K562 (cell line): Measurements from ENCODE around the gene NMRK1. TPM values are rescaled to one million over a fixed set of nuclear protein-coding genes. Genes with fewer than 3 reads are reported as not detected.

Source experiments
- ATAC-seq: fragments of 200-7000 bp; cut with Tn5 transposase; 3 replicates; pipeline ENCODE4 v1.9.1; 2020; ENCODE audit warnings: moderate library complexity
- BruUV-seq: library from RNA; stranded (reverse); fragments of 400-500 nt; replicated peaks from 2 replicates; lab custom pipeline; 2021; lab: Mats Ljungman, UMichigan
- CTCF ChIA-PET: fragments of 300-600 bp; formaldehyde crosslinking; extraction: SDS; loops from one replicate; lab custom pipeline; 2021; ENCODE audit warnings: low intra/inter-chr PET ratio; lab: Yijun Ruan, JAX
- POLR2A ChIA-PET: fragments of 300-600, 350-650 bp; sonication (Branson Sonifier 250); formaldehyde crosslinking; extraction: SDS; loops from one replicate; lab custom pipeline; 2021; ENCODE audit warnings: antibody characterized with exemption, inconsistent platforms; lab: Yijun Ruan, JAX
- DNase-seq, 4 experiments: peaks; one replicate each; pipeline versions ENCODE4 v3.0.0 to v3.0.0-alpha.2; 2011 to 2018; ENCODE audit warnings: low spot score in 3 of 4, mixed read lengths in 3 of 4; ENCODE audit errors: extremely low read depth in 1 of 4
- FAIRE-seq: peaks from 2 replicates; lab custom pipeline; 2011; peaks lifted over from hg19 to GRCh38; lab: Jason Lieb, UNC
- H2AFZ ChIP-seq: 2 replicates; pipeline ENCODE4 v1.6.0; 2011; ENCODE audit warnings: low read depth, low read length, control low read depth, inconsistent platforms
- H3K27ac ChIP-seq: fragments of 200-600 bp; 3 replicates; pipeline ENCODE4 v1.8.0; 2011; ENCODE audit warnings: low read depth, mild to moderate bottlenecking, control low read depth, inconsistent platforms, low read length, moderate library complexity, mixed read lengths; ENCODE audit errors: extremely low read depth
- H3K27me3 ChIP-seq, 2 experiments: fragments of 300-600 bp in 1 of 2; 2 replicates in 1 of 2; 3 replicates in 1 of 2; pipeline versions ENCODE4 v1.6.0 to v1.8.0; 2011; ENCODE audit warnings: inconsistent platforms in 2 of 2, low read length in 2 of 2, mild to moderate bottlenecking in 1 of 2, mixed read lengths in 1 of 2, moderate library complexity in 1 of 2; ENCODE audit not compliant: control insufficient read depth in 2 of 2, insufficient read depth in 2 of 2
- H3K36me3 ChIP-seq: fragments of 300-600 bp; 3 replicates; pipeline ENCODE4 v1.8.0; 2011; ENCODE audit warnings: mild to moderate bottlenecking, low read length, inconsistent platforms; ENCODE audit not compliant: control insufficient read depth, insufficient read depth
- H3K4me1 ChIP-seq, 2 experiments: fragments of 200-600 bp in 1 of 2; replicated peaks in 1 of 2; 2 replicates in 1 of 2; 3 replicates in 1 of 2; pipeline versions ENCODE4 v1.5.1 to v1.8.0; 2011; ENCODE audit warnings: inconsistent platforms in 2 of 2, low read length in 2 of 2, mild to moderate bottlenecking in 1 of 2, mixed read lengths in 1 of 2, moderate library complexity in 1 of 2; ENCODE audit not compliant: control insufficient read depth in 2 of 2, insufficient read depth in 2 of 2
- H3K4me2 ChIP-seq: 2 replicates; pipeline ENCODE4 v1.6.1; 2011; ENCODE audit warnings: low read length, control low read depth, inconsistent platforms, mixed read lengths; ENCODE audit not compliant: insufficient read depth
- H3K4me3 ChIP-seq: fragments of 200-600 bp; sonication (generic), shearing (Covaris generic); 2 replicates; pipeline ENCODE4 v1.5.1; 2016; ENCODE audit warnings: control low read depth, inconsistent platforms
- H3K79me2 ChIP-seq: fragments of 200-600 bp; 3 replicates; pipeline ENCODE4 v1.8.0; 2011; ENCODE audit warnings: low read length, inconsistent platforms; ENCODE audit not compliant: control insufficient read depth, insufficient read depth
- H3K9ac ChIP-seq, 2 experiments: 2 replicates each; pipeline versions ENCODE4 v1.6.0 to v1.6.1; 2011; ENCODE audit warnings: low read depth in 2 of 2, low read length in 2 of 2, control low read depth in 1 of 2, inconsistent platforms in 1 of 2, mild to moderate bottlenecking in 1 of 2, mixed read lengths in 1 of 2; ENCODE audit not compliant: insufficient read depth in 1 of 2
- H3K9me1 ChIP-seq: one replicate; pipeline ENCODE4 v1.6.0; 2011; ENCODE audit warnings: inconsistent platforms, mild to moderate bottlenecking, low read length, moderate library complexity; ENCODE audit not compliant: control insufficient read depth, insufficient read depth
- H3K9me3 ChIP-seq: replicated peaks from 2 replicates; pipeline ENCODE4 v1.5.1; 2011; ENCODE audit warnings: low read depth, low read length, inconsistent platforms; ENCODE audit not compliant: control insufficient read depth, insufficient read depth
- H4K20me1 ChIP-seq: replicated peaks from 2 replicates; pipeline ENCODE4 v1.6.1; 2011; ENCODE audit warnings: low read length, inconsistent platforms, mixed read lengths; ENCODE audit not compliant: control insufficient read depth, insufficient read depth
- CREM ChIP-seq: IDR thresholded peaks from 2 replicates; pipeline ENCODE4 v1.6.1; 2014; ENCODE audit warnings: antibody characterized with exemption, low read depth
- FOXJ3 ChIP-seq: sonication (generic); formaldehyde crosslinking; IDR thresholded peaks from 2 replicates; pipeline ENCODE4 v1.4.0; 2020; ENCODE audit warnings: mild to moderate bottlenecking, missing genetic modification reagents
- NFYB ChIP-seq: IDR thresholded peaks from 2 replicates; pipeline ENCODE4 v1.6.1; 2011; ENCODE audit warnings: mild to moderate bottlenecking, moderate library complexity; ENCODE audit not compliant: insufficient read length; ENCODE audit errors: extremely low read depth
- PHF21A ChIP-seq: fragments of 450-650 bp; IDR thresholded peaks from 2 replicates; pipeline ENCODE4 v1.6.1; 2017; ENCODE audit warnings: low read depth, borderline replicate concordance
- SAFB2 ChIP-seq: fragments of 200-400 bp; formaldehyde crosslinking; IDR thresholded peaks from 2 replicates; pipeline ENCODE4 v1.6.1; 2018; ENCODE audit warnings: borderline replicate concordance, low read length, low read depth, moderate library complexity; ENCODE audit not compliant: severe bottlenecking
- SMAD1 ChIP-seq: fragments of 150-350 bp; IDR thresholded peaks from 2 replicates; pipeline ENCODE4 v1.6.1; 2014; ENCODE audit warnings: low read length, low read depth; ENCODE audit not compliant: partially characterized antibody
- TAF1 ChIP-seq: IDR thresholded peaks from 2 replicates; pipeline ENCODE4 v1.6.1; 2011; ENCODE audit warnings: mild to moderate bottlenecking, low read length, moderate library complexity; ENCODE audit not compliant: insufficient read depth, control insufficient read depth, severe bottlenecking; ENCODE audit errors: extremely low read depth
- TCF15 ChIP-seq: fragments of 250-450 bp; sonication (Bioruptor Pico); IDR thresholded peaks from 2 replicates; pipeline ENCODE4 v1.8.0; 2022; ENCODE audit warnings: moderate library complexity, mild to moderate bottlenecking, inconsistent platforms
- TFAP4 ChIP-seq: sonication (generic); formaldehyde crosslinking; IDR thresholded peaks from 2 replicates; pipeline ENCODE4 v1.8.0; 2022; ENCODE audit warnings: missing genetic modification reagents, mild to moderate bottlenecking, moderate library complexity, borderline replicate concordance
- TFE3 ChIP-seq: fragments of 450-650 bp; formaldehyde crosslinking; IDR thresholded peaks from 2 replicates; pipeline ENCODE4 v1.4.0; 2020; ENCODE audit warnings: mild to moderate bottlenecking, mixed read lengths
- WGBS: fragments of 100-300 bp; shearing (Covaris generic); methylation state at CpG from one replicate; pipeline ENCODE4 v1.1.6; 2016; ENCODE audit warnings: low coverage, mixed read lengths; ENCODE audit not compliant: insufficient coverage; ENCODE audit errors: missing lambda C conversion rate; 5-methylcytosine and 5-hydroxymethylcytosine counted together
- in situ Hi-C: fragments of 300-500 bp; cut with MboI; formaldehyde crosslinking; loops from 4 replicates; pipeline ENCODE4 v1.15.0; 2018; ENCODE audit warnings: inconsistent platforms, mixed read lengths
- intact Hi-C: fragments of 100-400 bp; cut with micrococcal nuclease; formaldehyde crosslinking; loops from 2 replicates; pipeline ENCODE4 v1.14.2; 2022
- polyA plus RNA-seq, 8 experiments: library from polyadenylated mRNA; depleted of rRNA in 4 of 8; stranded (reverse) in 5 of 8; unstranded in 3 of 8; fragments of >200 nt; fragmentation: Nextera tagmentation in 2 of 8; fragmentation: Illumina TruSeq in 1 of 8; extraction: Ambion mirVana in 2 of 8; extraction: Trizol in 1 of 8; gene quantifications; 2 replicates each; pipeline versions ENCODE4 v1.2.1 to v1.2.3, GENCODE V29; 2011 to 2014; ENCODE audit warnings: inconsistent platforms in 1 of 8, missing spikeins in 1 of 8
- total RNA-seq, 7 experiments: library from RNA; depleted of rRNA in 6 of 7; stranded (reverse); fragments of >200 nt in 6 of 7; fragmentation: Illumina TruSeq in 2 of 7; extraction: Trizol in 2 of 7; gene quantifications; 2 replicates each; pipeline versions ENCODE4 v1.2.1 to v1.2.3, GENCODE V29; 2011 to 2021; ENCODE audit warnings: low replicate concordance in 1 of 7
- TF ChIP-seq, protein P1 (sequence below): fragments of 250-450 bp; sonication (Bioruptor Pico); IDR thresholded peaks from 2 replicates; pipeline ENCODE4 v1.4.0; 2020
- TF ChIP-seq, protein P2 (sequence below): fragments of 450-650 bp; IDR thresholded peaks from 2 replicates; pipeline ENCODE4 v1.6.1; 2018; ENCODE audit warnings: mild to moderate bottlenecking, low read depth; ENCODE audit not compliant: partially characterized antibody
- TF ChIP-seq, protein P3 (sequence below): fragments of 150-350 bp; conservative IDR thresholded peaks from 2 replicates; pipeline ENCODE4 v1.6.1; 2014; ENCODE audit warnings: low read length

The NMRK1 gene
- total and polyA plus RNA-seq, 9 of the 15 experiments (the other 6 are each of a cell fraction or from before 2014, with no cell fraction given): 1.1 to 3.5 (median 1.7) TPM

DNA sequence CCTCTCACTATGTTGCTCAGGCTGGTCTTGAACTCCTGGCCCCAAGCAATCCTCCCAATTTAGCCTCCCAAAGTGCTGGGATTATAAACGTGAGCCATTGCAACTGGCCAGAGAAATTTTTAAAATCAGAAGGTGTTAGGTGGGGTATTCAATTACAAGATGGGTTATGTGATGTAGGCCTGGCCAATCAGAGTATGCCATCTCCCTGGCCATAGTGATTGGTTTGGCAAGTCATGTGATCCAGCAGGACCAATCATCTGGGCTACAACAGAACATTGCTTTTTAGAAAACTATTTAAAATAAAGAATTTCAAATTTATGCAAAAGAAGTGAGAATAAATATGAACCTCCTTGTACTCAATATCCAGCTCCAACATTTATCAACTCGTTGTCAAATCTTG lies 22.4 kb downstream of the NMRK1 start:
- ChIA-PET CTCF (no interaction called here), POLR2A (interaction anchor here (0.6 kb wide), 2 partner anchors 10 to 182 kb away, joined by 3 read pairs; no protein-coding TSS in a partner anchor)
- 0% methylated on average over 2 of the region's 2 CpGs for WGBS
- Histone ChIP-seq H3K4me2 (no peak overlapping the region), H3K27me3 (no peaks in the 10 kb centered on the region), H3K79me2 (no peaks in the 10 kb centered on the region), H4K20me1 (no peaks in the 10 kb centered on the region), H3K9me3 (no peaks in the 10 kb centered on the region), H3K27ac (no peak overlapping the region), H3K9ac (no peak overlapping the region), H3K9me1 (no peaks in the 10 kb centered on the region), H3K4me1 (peaks cover 0 to 2% of the 10 kb centered on the region in 2 experiments; a peak in 2 of 5 replicates), H3K4me3 (no peak overlapping the region), H3K36me3 (no peaks in the 10 kb centered on the region), H2AFZ (no peak overlapping the region)
- intact Hi-C loops: no loop called here
- DNase-seq: peak in 3 of 4 experiments; percentile 21 to 28 (median 23)
- in situ Hi-C loops: no loop called here
- BruUV-seq: no TSS peak
- FAIRE-seq: no peak
- ATAC-seq: peak; percentile 51; the same call in 1 of the 3 replicates
- TF ChIP-seq, protein P1, sequence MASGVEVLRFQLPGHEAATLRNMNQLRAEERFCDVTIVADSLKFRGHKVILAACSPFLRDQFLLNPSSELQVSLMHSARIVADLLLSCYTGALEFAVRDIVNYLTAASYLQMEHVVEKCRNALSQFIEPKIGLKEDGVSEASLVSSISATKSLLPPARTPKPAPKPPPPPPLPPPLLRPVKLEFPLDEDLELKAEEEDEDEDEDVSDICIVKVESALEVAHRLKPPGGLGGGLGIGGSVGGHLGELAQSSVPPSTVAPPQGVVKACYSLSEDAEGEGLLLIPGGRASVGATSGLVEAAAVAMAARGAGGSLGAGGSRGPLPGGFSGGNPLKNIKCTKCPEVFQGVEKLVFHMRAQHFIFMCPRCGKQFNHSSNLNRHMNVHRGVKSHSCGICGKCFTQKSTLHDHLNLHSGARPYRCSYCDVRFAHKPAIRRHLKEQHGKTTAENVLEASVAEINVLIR (CRISPR knock-in tag): no peak
- no peak for TF ChIP-seq FOXJ3 (CRISPR knock-in tag)
- TF ChIP-seq, protein P2, sequence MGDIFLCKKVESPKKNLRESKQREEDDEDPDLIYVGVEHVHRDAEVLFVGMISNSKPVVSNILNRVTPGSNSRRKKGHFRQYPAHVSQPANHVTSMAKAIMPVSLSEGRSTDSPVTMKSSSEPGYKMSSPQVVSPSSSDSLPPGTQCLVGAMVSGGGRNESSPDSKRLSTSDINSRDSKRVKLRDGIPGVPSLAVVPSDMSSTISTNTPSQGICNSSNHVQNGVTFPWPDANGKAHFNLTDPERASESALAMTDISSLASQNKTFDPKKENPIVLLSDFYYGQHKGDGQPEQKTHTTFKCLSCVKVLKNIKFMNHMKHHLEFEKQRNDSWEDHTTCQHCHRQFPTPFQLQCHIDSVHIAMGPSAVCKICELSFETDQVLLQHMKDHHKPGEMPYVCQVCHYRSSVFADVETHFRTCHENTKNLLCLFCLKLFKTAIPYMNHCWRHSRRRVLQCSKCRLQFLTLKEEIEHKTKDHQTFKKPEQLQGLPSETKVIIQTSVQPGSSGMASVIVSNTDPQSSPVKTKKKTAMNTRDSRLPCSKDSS: no peak
- TF ChIP-seq CREM: no peak
- 0 out of 2 replicates have a peak, but pooled peaks have one; percentile 20 for TF ChIP-seq TFE3
- no peak for TF ChIP-seq TFAP4 (CRISPR knock-in tag)
- no peak for TF ChIP-seq PHF21A
- peak; percentile 54 for TF ChIP-seq NFYB
- TF ChIP-seq, protein P3, sequence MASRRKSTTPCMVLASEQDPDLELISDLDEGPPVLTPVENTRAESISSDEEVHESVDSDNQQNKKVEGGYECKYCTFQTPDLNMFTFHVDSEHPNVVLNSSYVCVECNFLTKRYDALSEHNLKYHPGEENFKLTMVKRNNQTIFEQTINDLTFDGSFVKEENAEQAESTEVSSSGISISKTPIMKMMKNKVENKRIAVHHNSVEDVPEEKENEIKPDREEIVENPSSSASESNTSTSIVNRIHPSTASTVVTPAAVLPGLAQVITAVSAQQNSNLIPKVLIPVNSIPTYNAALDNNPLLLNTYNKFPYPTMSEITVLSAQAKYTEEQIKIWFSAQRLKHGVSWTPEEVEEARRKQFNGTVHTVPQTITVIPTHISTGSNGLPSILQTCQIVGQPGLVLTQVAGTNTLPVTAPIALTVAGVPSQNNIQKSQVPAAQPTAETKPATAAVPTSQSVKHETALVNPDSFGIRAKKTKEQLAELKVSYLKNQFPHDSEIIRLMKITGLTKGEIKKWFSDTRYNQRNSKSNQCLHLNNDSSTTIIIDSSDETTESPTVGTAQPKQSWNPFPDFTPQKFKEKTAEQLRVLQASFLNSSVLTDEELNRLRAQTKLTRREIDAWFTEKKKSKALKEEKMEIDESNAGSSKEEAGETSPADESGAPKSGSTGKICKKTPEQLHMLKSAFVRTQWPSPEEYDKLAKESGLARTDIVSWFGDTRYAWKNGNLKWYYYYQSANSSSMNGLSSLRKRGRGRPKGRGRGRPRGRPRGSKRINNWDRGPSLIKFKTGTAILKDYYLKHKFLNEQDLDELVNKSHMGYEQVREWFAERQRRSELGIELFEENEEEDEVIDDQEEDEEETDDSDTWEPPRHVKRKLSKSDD: no peak
- TF ChIP-seq SMAD1: no peak
- TF ChIP-seq TAF1: no peak
- no peak for TF ChIP-seq TCF15 (CRISPR knock-in tag)
- TF ChIP-seq SAFB2: no peak
